BLaER1 treated with 17β-estradiol and CSF1 and Interleukin-3, amounts not matched to agents 10 nM and 100 nM (cell line): ENCODE data around the gene ABCA7.
"Not testable (repeated sequence)": the region's sequence is repeated elsewhere in the genome, so short reads cannot be mapped to it uniquely, and the experiment has no call there.

Experiments
- H3K27ac ChIP-seq, 11 experiments: shearing (Covaris generic); formaldehyde crosslinking; 2 replicates each; pipeline ENCODE4 v1.8.1; 2022
- H3K27me3 ChIP-seq, 11 experiments: shearing (Covaris generic); formaldehyde crosslinking; 2 replicates each; pipeline ENCODE4 v1.8.1; 2022
- H3K36me3 ChIP-seq, 11 experiments: shearing (Covaris generic); formaldehyde crosslinking; 2 replicates each; pipeline ENCODE4 v1.8.1; 2022
- H3K4me1 ChIP-seq, 10 experiments: shearing (Covaris generic); formaldehyde crosslinking; 2 replicates each; pipeline ENCODE4 v1.8.1; 2022
- H3K4me2 ChIP-seq, 11 experiments: shearing (Covaris generic); formaldehyde crosslinking; 2 replicates each; pipeline ENCODE4 v1.8.1; 2022
- H3K4me3 ChIP-seq, 10 experiments: shearing (Covaris generic); formaldehyde crosslinking; 2 replicates each; pipeline ENCODE4 v1.8.1; 2022
- H3K9ac ChIP-seq, 11 experiments: shearing (Covaris generic); formaldehyde crosslinking; 2 replicates each; pipeline ENCODE4 v1.8.1; 2022
- H3K9me3 ChIP-seq, 11 experiments: shearing (Covaris generic); formaldehyde crosslinking; replicated peaks in 1 of 11; 2 replicates each; pipeline ENCODE4 v1.8.1; 2022
- H4K20me1 ChIP-seq, 11 experiments: shearing (Covaris generic); formaldehyde crosslinking; 2 replicates each; pipeline ENCODE4 v1.8.1; 2022
- Cebpa-rat ChIP-seq, 11 experiments: shearing (Covaris generic); IDR thresholded peaks; 2 replicates each; pipeline ENCODE4 v1.8.1; 2022

The ABCA7 gene

GRCh38 chr19:1018393-1018792 is 21.5 kb upstream of the ABCA7 start:
- no peak for TF ChIP-seq Cebpa-rat (IDR thresholded peaks at IDR 0.05)
- H3K4me2 ChIP-seq: peak overlapping the region; percentile 90 to 100 (median 99)
- H3K9me3 ChIP-seq: no peaks in the 10 kb centered on the region
- peak overlapping the region in 8 of 10 experiments; percentile 6 to 100 (median 97); a peak in 8 of 20 replicates for H3K4me3 ChIP-seq
- H3K36me3 ChIP-seq: peaks cover 30 to 64% (median 50%) of the 10 kb centered on the region in 11 experiments
- peaks cover 37 to 49% (median 46%) of the 10 kb centered on the region in 10 experiments for H3K4me1 ChIP-seq
- no peaks in the 10 kb centered on the region for H3K27me3 ChIP-seq
- peak overlapping the region; percentile 95 to 100 (median 98) for H3K9ac ChIP-seq
- peak overlapping the region in 7 of 11 experiments; percentile 8 to 95 (median 44); a peak in 11 of 22 replicates for H3K27ac ChIP-seq
- peaks cover 70 to 74% (median 71%) of the 10 kb centered on the region in 11 experiments for H4K20me1 ChIP-seq

- H3K9me3 ChIP-seq: no peaks in the 10 kb centered on the region
- peaks cover 64 to 67% (median 65%) of the 10 kb centered on the region in 11 experiments for H4K20me1 ChIP-seq
- peaks cover 37 to 49% (median 46%) of the 10 kb centered on the region in 10 experiments for H3K4me1 ChIP-seq
- peak overlapping the region; percentile 86 to 100 (median 97) for H3K4me3 ChIP-seq
- TF ChIP-seq Cebpa-rat (IDR thresholded peaks at IDR 0.05): no peak
- H3K27ac ChIP-seq: peak overlapping the region in 7 of 11 experiments; percentile 94 to 99 (median 96); a peak in 11 of 22 replicates
- H3K4me2 ChIP-seq: peak overlapping the region; percentile 90 to 100 (median 99)
- H3K27me3 ChIP-seq: no peaks in the 10 kb centered on the region
- H3K9ac ChIP-seq: peak overlapping the region; percentile 95 to 100 (median 98)
- H3K36me3 ChIP-seq: peaks cover 24 to 57% (median 43%) of the 10 kb centered on the region in 11 experiments
Observed at GRCh38 chr19:1018932-1019615, 20.8 kb upstream of the ABCA7 start.

- Histone ChIP-seq H3K27ac (peak overlapping the region; percentile 94 to 99 (median 97); a peak in 18 of 22 replicates), H3K4me2 (peak overlapping the region; percentile 90 to 100 (median 99)), H3K9me3 (no peaks in the 10 kb centered on the region), H3K4me1 (peaks cover 37 to 49% (median 46%) of the 10 kb centered on the region in 10 experiments), H3K9ac (peak overlapping the region; percentile 95 to 100 (median 98)), H3K4me3 (peak overlapping the region; percentile 86 to 100 (median 97)), H4K20me1 (peaks cover 59 to 62% (median 59%) of the 10 kb centered on the region in 11 experiments), H3K36me3 (peaks cover 18 to 52% (median 38%) of the 10 kb centered on the region in 11 experiments), H3K27me3 (no peaks in the 10 kb centered on the region)
- TF ChIP-seq Cebpa-rat (IDR thresholded peaks at IDR 0.05): no peak
Observed at GRCh38 chr19:1019616-1019961, 20.3 kb upstream of the ABCA7 start.

DNA sequence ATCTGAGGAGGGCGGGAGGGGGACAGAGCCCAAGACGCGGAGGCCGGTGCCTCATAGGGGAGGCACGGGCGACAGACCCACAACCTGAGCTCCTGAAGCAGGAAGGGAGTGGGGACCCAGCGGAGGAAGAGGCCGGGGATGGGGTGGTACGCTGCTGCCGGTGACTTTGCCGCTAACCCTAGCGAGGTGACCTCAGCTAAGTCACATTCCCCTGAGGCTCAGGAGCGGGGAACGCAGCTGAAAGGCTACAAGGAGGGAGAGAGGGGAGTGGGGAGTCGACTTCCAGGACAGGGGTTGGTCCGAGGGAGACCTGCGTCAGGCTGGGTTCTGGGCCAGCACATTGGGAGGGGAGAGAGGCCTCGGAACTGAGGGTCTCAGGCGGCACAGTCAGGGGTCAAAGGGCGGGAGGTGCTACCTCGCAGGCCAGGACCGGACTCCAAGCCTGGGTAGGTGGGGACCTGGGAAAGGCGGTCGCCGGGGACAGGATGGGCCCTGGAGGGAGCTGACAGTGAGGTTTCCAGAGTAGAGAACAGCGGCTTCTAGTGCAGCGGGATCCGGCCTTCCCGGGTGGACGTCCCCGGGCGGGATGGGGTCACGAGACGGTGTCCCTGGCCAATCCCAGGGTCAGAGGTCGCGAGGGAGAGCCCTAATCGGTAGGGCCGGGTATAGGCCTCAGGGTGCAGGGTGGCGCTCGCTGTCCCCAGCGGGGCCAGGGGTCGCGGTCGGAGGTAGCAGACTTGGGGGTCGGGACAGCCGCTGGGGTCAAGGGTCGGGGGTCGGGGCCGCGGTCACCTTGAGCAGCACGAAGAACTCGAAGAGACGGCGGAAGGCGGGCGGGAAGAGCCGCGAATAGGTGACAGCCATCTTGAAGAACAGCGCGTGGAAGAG is 19.7 kb upstream of the ABCA7 start:
- Histone ChIP-seq H3K4me3 (peak overlapping the region; percentile 86 to 100 (median 97)), H3K9me3 (no peaks in the 10 kb centered on the region), H3K4me1 (peaks cover 37 to 49% (median 46%) of the 10 kb centered on the region in 10 experiments), H4K20me1 (peaks cover 52 to 56% (median 53%) of the 10 kb centered on the region in 11 experiments), H3K9ac (peak overlapping the region; percentile 95 to 100 (median 98)), H3K27ac (peak overlapping the region; percentile 94 to 99 (median 97)), H3K4me2 (peak overlapping the region; percentile 90 to 100 (median 99)), H3K36me3 (peaks cover 12 to 46% (median 32%) of the 10 kb centered on the region in 11 experiments; a peak in 21 of 22 replicates), H3K27me3 (no peaks in the 10 kb centered on the region)
- TF ChIP-seq Cebpa-rat (IDR thresholded peaks at IDR 0.05): no peak

- peak within 1 kb of the TSS; percentile 95 to 100 (median 98) for H3K9ac ChIP-seq
- H3K4me3 ChIP-seq: peak within 1 kb of the TSS; percentile 86 to 100 (median 97)
- TF ChIP-seq Cebpa-rat (IDR thresholded peaks at IDR 0.05): no peak
- H3K4me1 ChIP-seq: peaks cover 37 to 51% (median 47%) of the 10 kb centered on the region in 10 experiments
- peaks cover 0 to 6% (median 4%) of the 10 kb centered on the region in 11 experiments; a peak in 19 of 22 replicates for H3K27me3 ChIP-seq
- no peaks in the 10 kb centered on the region for H3K9me3 ChIP-seq
- peaks cover 7 to 39% (median 27%) of the 10 kb centered on the region in 11 experiments; a peak in 18 of 22 replicates for H3K36me3 ChIP-seq
- peak within 1 kb of the TSS; percentile 90 to 100 (median 99) for H3K4me2 ChIP-seq
- H3K27ac ChIP-seq: peak within 1 kb of the TSS; percentile 94 to 99 (median 97)
- H4K20me1 ChIP-seq: peaks cover 45 to 49% (median 46%) of the 10 kb centered on the region in 11 experiments
Observed at GRCh38 chr19:1020868-1021425, 19.0 kb upstream of the ABCA7 start, which contains the start of gene TMEM259. Gene TMEM259, minus strand, starts transcription at chr19:1021123. Its CDS starts 127 bp downstream, at chr19:1020996.

GRCh38 chr19:1023883-1024188 is 16.1 kb upstream of the ABCA7 start:
- H3K4me2 ChIP-seq, H3K9me3 ChIP-seq, H3K27ac ChIP-seq, H3K4me3 ChIP-seq, H3K9ac ChIP-seq, H3K36me3 ChIP-seq: not testable (repeated sequence)
- peaks cover 16 to 34% (median 27%) of the 10 kb centered on the region in 11 experiments for H4K20me1 ChIP-seq
- H3K27me3 ChIP-seq: peaks cover 10 to 35% (median 33%) of the 10 kb centered on the region in 11 experiments; a peak in 21 of 22 replicates
- peaks cover 16 to 55% (median 48%) of the 10 kb centered on the region in 10 experiments for H3K4me1 ChIP-seq

DNA sequence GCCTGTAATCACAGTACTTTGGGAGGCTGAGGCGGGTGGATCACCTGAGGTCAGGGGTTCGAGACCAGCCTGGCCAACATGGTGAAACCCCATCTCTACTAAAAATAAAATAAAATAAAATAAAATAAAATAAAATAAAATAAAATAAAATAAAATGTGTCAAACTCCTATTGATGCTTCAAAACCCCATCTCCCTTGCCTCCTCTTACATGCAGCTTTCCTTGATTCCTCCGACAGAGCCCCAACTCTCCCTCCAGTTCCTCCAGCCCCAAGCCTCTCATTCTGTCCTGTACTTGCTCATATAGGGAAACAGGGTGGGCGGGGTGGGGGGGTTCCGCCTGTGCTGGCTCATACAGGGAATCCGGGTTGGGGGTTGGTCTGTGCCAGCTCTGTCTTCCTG is 14.8 kb upstream of the ABCA7 start:
- H3K27ac ChIP-seq, H3K9me3 ChIP-seq, H3K4me3 ChIP-seq, H3K36me3 ChIP-seq, H3K4me2 ChIP-seq, H3K9ac ChIP-seq: not testable (repeated sequence)
- peaks cover 4 to 33% (median 16%) of the 10 kb centered on the region in 11 experiments; a peak in 20 of 22 replicates for H4K20me1 ChIP-seq
- H3K27me3 ChIP-seq: peaks cover 10 to 47% (median 45%) of the 10 kb centered on the region in 11 experiments; a peak in 21 of 22 replicates
- peaks cover 8 to 50% (median 39%) of the 10 kb centered on the region in 10 experiments; a peak in 19 of 20 replicates for H3K4me1 ChIP-seq
